NB4 (cell line): ENCODE results near the gene EDIL3.

Experiments
- CTCF ChIP-seq: IDR thresholded peaks from one replicate; pipeline ENCODE4 v1.5.1; 2012; ENCODE audit warnings: low read depth, low read length
- MAX ChIP-seq: IDR thresholded peaks from 2 replicates; pipeline ENCODE4 v1.6.1; 2011; ENCODE audit warnings: low read depth, low read length
- MYC ChIP-seq: IDR thresholded peaks from 2 replicates; pipeline ENCODE4 v1.6.1; 2011; ENCODE audit warnings: low read depth, low read length
- POLR2A ChIP-seq: IDR thresholded peaks from 2 replicates; pipeline ENCODE4 v1.6.1; 2011; ENCODE audit warnings: mild to moderate bottlenecking; ENCODE audit not compliant: insufficient read length; ENCODE audit errors: extremely low read depth

- TF ChIP-seq CTCF (no peak), POLR2A (no peak), MAX (no peak), MYC (no peak)
Observed at GRCh38 chr5:84379749-84380148, 4.9 kb downstream of the EDIL3 start.
